Measurements from ENCODE around the gene ATG7. TPM values are rescaled to one million over a fixed set of nuclear protein-coding genes. Genes with fewer than 3 reads are reported as not detected.
A peak's percentile ranks its signal among the peaks of the same experiment; 100 is the strongest.

The ATG7 gene
- total RNA-seq, 1 experiment from 2014 or later: 36.0 TPM

DNA sequence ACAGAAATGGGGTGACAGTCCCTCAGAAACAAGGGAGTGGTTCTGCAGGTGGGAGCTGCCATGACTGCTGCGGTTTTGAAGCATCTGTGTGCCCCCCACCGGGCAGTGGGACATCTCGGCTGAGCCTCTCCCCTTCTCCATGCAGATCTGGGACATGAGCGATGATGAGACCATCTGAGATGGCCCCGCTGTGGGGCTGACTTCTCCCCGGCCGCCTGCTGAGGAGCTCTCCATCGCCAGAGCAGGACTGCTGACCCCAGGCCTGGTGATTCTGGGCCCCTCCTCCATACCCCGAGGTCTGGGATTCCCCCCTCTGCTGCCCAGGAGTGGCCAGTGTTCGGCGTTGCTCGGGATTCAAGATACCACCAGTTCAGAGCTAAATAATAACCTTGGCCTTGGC, 282.5 kb downstream of the ATG7 start:
- ATAC-seq (no peak), DNase-seq (ENCODE audit: low read depth, low spot score) (no peak)
- no TSS peak for BruUV-seq (replicated peaks)
- Histone ChIP-seq H3K27me3 (ENCODE audit: control insufficient read depth, insufficient read depth, low read length) (no peaks in the 10 kb centered on the region), H3K4me1 (ENCODE audit: control insufficient read depth, insufficient read depth, low read length) (peaks cover 93% of the 10 kb centered on the region), H3K36me3 (ENCODE audit: control insufficient read depth, insufficient read depth, low read length) (peaks cover 2% of the 10 kb centered on the region), H3K9me3 (ENCODE audit: control insufficient read depth, insufficient read depth, low read depth, low read length) (no peaks in the 10 kb centered on the region), H3K4me3 (ENCODE audit: low read depth in 2 of 2, low read length in 2 of 2) (no peak overlapping the region), H3K27ac (ENCODE audit: low read length) (peak overlapping the region; percentile 96)
- in situ Hi-C loops (cut with HindIII; ENCODE audit: low pct_unique_long_range_greater_than_20kb, low sequenced_read_pairs): no loop called here
- POLR2A ChIA-PET: interaction anchor here (1.1 kb wide), 1 partner anchor 9 kb away, joined by 3 read pairs; no protein-coding TSS in a partner anchor
- intact Hi-C loops (cut with micrococcal nuclease; ENCODE audit: unreplicated experiment): loop anchor here (5.0 to 10.0 kb wide), 2 partner anchors 50 to 88 kb away; partner anchors contain the start of gene VGLL4
- CTCF ChIA-PET: no interaction called here
- TF ChIP-seq SIN3A (IDR thresholded peaks at IDR 0.05; ENCODE audit: borderline replicate concordance, insufficient read depth, low read depth, low read length): no peak
- no peak for TF ChIP-seq CTCF (IDR thresholded peaks at IDR 0.05)
- no peak for TF ChIP-seq REST (IDR thresholded peaks at IDR 0.05; ENCODE audit: insufficient read depth in 1 of 2, low read depth in 2 of 2, low read length in 1 of 2)
- TF ChIP-seq TCF7L2 (IDR thresholded peaks at IDR 0.05; ENCODE audit: low read depth, low read length): no peak
- no peak for TF ChIP-seq POLR2AphosphoS5 (IDR thresholded peaks at IDR 0.05; ENCODE audit: low read depth, low read length)

- no peaks in the 10 kb centered on the region for H3K27me3 ChIP-seq (ENCODE audit: control insufficient read depth, insufficient read depth, low read length)
- DNase-seq (ENCODE audit: low read depth, low spot score) (no peak), ATAC-seq (peak; percentile 11; the same call in 1 of the 2 replicates)
- peaks cover 2% of the 10 kb centered on the region for H3K36me3 ChIP-seq (ENCODE audit: control insufficient read depth, insufficient read depth, low read length)
- H3K27ac ChIP-seq (ENCODE audit: low read length): peak overlapping the region; percentile 96
- intact Hi-C loops (cut with micrococcal nuclease; ENCODE audit: unreplicated experiment): loop anchor here (5.0 to 10.0 kb wide), 2 partner anchors 50 to 87 kb away; partner anchors contain the start of gene VGLL4
- H3K4me1 ChIP-seq (ENCODE audit: control insufficient read depth, insufficient read depth, low read length): peaks cover 94% of the 10 kb centered on the region
- POLR2A ChIA-PET: interaction anchor here (1.1 kb wide), 1 partner anchor 8 kb away, joined by 3 read pairs; no protein-coding TSS in a partner anchor
- H3K4me3 ChIP-seq (ENCODE audit: low read depth in 2 of 2, low read length in 2 of 2): no peak overlapping the region
- no TSS peak for BruUV-seq (replicated peaks)
- CTCF ChIA-PET: no interaction called here
- H3K9me3 ChIP-seq (ENCODE audit: control insufficient read depth, insufficient read depth, low read depth, low read length): no peaks in the 10 kb centered on the region
- TF ChIP-seq CTCF (IDR thresholded peaks at IDR 0.05) (no peak), TCF7L2 (IDR thresholded peaks at IDR 0.05; ENCODE audit: low read depth, low read length) (no peak), REST (IDR thresholded peaks at IDR 0.05; ENCODE audit: insufficient read depth in 1 of 2, low read depth in 2 of 2, low read length in 1 of 2) (no peak), POLR2AphosphoS5 (IDR thresholded peaks at IDR 0.05; ENCODE audit: low read depth, low read length) (peak; percentile 51; the same call in 1 of the 2 replicates)
- in situ Hi-C loops (cut with HindIII; ENCODE audit: low pct_unique_long_range_greater_than_20kb, low sequenced_read_pairs): no loop called here
Measured at GRCh38 chr3:11555211-11555782, 283.1 kb downstream of the ATG7 start.
